H1 (cell line): Measurements from ENCODE around the gene C16orf54. TPM values are rescaled to one million over a fixed set of nuclear protein-coding genes. Genes with fewer than 3 reads are reported as not detected.

ENCODE experiments used
- CTCF ChIA-PET: fragments of 300-600 bp; sonication (Branson Sonifier 250); formaldehyde crosslinking; loops from one replicate; lab custom pipeline; 2021; ENCODE audit not compliant: partially characterized antibody; lab: Charles Lee
- POLR2A ChIA-PET: fragments of 300-600 bp; sonication (Branson Sonifier 250); formaldehyde crosslinking; loops from one replicate; lab custom pipeline; 2021; ENCODE audit warnings: inconsistent platforms; ENCODE audit not compliant: partially characterized antibody; lab: Charles Lee
- DNase-seq, 2 experiments: peaks; one replicate each; pipeline versions ENCODE4 v3.0.0 to v3.0.0-alpha.2; 2010 to 2022; ENCODE audit warnings: low spot score in 2 of 2, low read depth in 1 of 2, mixed read lengths in 1 of 2
- FAIRE-seq: peaks from 2 replicates; lab custom pipeline; 2011; peaks lifted over from hg19 to GRCh38; lab: Jason Lieb, UNC
- H2AFZ ChIP-seq: 2 replicates; pipeline ENCODE4 v1.8.1; 2012; ENCODE audit warnings: low read length, inconsistent platforms
- H2AK5ac ChIP-seq: 2 replicates; pipeline ENCODE4 v1.6.1; 2013; ENCODE audit warnings: low read depth, low read length
- H2BK120ac ChIP-seq: replicated peaks from 2 replicates; pipeline ENCODE3; 2013; ENCODE audit warnings: low read depth, low read length, inconsistent platforms
- H2BK12ac ChIP-seq: 2 replicates; pipeline ENCODE4 v1.6.1; 2013; ENCODE audit warnings: low read depth, low read length
- H2BK15ac ChIP-seq: 2 replicates; pipeline ENCODE4 v1.6.1; 2013; ENCODE audit warnings: low read length
- H2BK20ac ChIP-seq: 2 replicates; pipeline ENCODE4 v1.6.1; 2013; ENCODE audit warnings: low read length
- H2BK5ac ChIP-seq: 2 replicates; pipeline ENCODE4 v1.6.1; 2013; ENCODE audit warnings: low read depth, low read length
- H3K14ac ChIP-seq: 2 replicates; pipeline ENCODE4 v1.6.1; 2013; ENCODE audit warnings: inconsistent platforms; ENCODE audit not compliant: insufficient read length
- H3K18ac ChIP-seq: 2 replicates; pipeline ENCODE4 v1.6.1; 2013; ENCODE audit warnings: low read length; ENCODE audit errors: extremely low read depth
- H3K23ac ChIP-seq: 2 replicates; pipeline ENCODE4 v1.6.1; 2013; ENCODE audit warnings: inconsistent platforms; ENCODE audit not compliant: insufficient read length
- H3K23me2 ChIP-seq: 2 replicates; pipeline ENCODE4 v1.6.1; 2013; ENCODE audit warnings: low read depth, low read length
- H3K27ac ChIP-seq: 2 replicates; pipeline ENCODE4 v1.6.1; 2011; ENCODE audit warnings: low read depth, low read length, inconsistent platforms
- H3K27me3 ChIP-seq, 4 experiments: replicated peaks in 1 of 4; 1 replicate in 1 of 4; 2 replicates in 3 of 4; pipeline versions ENCODE4 v1.6.1 to v1.8.1; 2011 to 2013; ENCODE audit warnings: low read length in 3 of 4, mild to moderate bottlenecking in 3 of 4, inconsistent platforms in 2 of 4, mixed read lengths in 2 of 4, moderate library complexity in 1 of 4; ENCODE audit not compliant: control insufficient read depth in 3 of 4, insufficient read depth in 3 of 4; ENCODE audit errors: extremely low read depth in 1 of 4
- H3K36me3 ChIP-seq, 4 experiments: 2 replicates each; pipeline versions ENCODE4 v1.6.1 to v1.8.1; 2011 to 2013; ENCODE audit warnings: mild to moderate bottlenecking in 4 of 4, low read length in 3 of 4, moderate library complexity in 2 of 4, control low read depth in 1 of 4, inconsistent platforms in 1 of 4; ENCODE audit not compliant: insufficient read depth in 4 of 4, control insufficient read depth in 2 of 4
- H3K4ac ChIP-seq: replicated peaks from 2 replicates; pipeline ENCODE3; 2013; ENCODE audit warnings: low read length, low read depth, mixed read lengths, inconsistent platforms; ENCODE audit not compliant: insufficient read length
- H3K4me1 ChIP-seq, 4 experiments: replicated peaks in 1 of 4; 1 replicate in 1 of 4; 2 replicates in 3 of 4; pipeline versions ENCODE4 v1.6.1 to v1.8.1; 2011 to 2013; ENCODE audit warnings: low read length in 3 of 4, inconsistent platforms in 2 of 4, mixed read lengths in 1 of 4; ENCODE audit not compliant: insufficient read depth in 4 of 4, control insufficient read depth in 3 of 4
- H3K4me2 ChIP-seq, 2 experiments: 2 replicates each; pipeline versions ENCODE4 v1.6.1 to v1.8.1; 2011 to 2013; ENCODE audit warnings: low read depth in 2 of 2, low read length in 2 of 2, control low read depth in 1 of 2, inconsistent platforms in 1 of 2, mild to moderate bottlenecking in 1 of 2; ENCODE audit not compliant: insufficient read depth in 1 of 2
- H3K4me3 ChIP-seq, 4 experiments: fragments of 200-600, 300-600 bp in 1 of 4; sonication (generic), shearing (Covaris generic), sonication (Bioruptor Twin) in 1 of 4; 2 replicates each; pipeline versions ENCODE4 v1.5.1 to v1.8.1; 2011 to 2016; ENCODE audit warnings: low read length in 4 of 4, low read depth in 3 of 4, control low read depth in 2 of 4, inconsistent platforms in 2 of 4, mild to moderate bottlenecking in 2 of 4, mixed read lengths in 1 of 4, moderate library complexity in 1 of 4; ENCODE audit not compliant: insufficient read depth in 2 of 4; ENCODE audit errors: extremely low read depth in 1 of 4
- H3K56ac ChIP-seq: replicated peaks from 2 replicates; pipeline ENCODE3; 2013; ENCODE audit warnings: low read depth, mild to moderate bottlenecking, mixed read lengths, low read length, inconsistent platforms; ENCODE audit not compliant: insufficient read length
- H3K79me1 ChIP-seq: 2 replicates; pipeline ENCODE4 v1.6.1; 2013; ENCODE audit warnings: low read depth, low read length, control low read depth
- H3K79me2 ChIP-seq, 2 experiments: 2 replicates each; pipeline versions ENCODE4 v1.6.1 to v1.8.1; 2012 to 2013; ENCODE audit warnings: low read length in 2 of 2, mild to moderate bottlenecking in 2 of 2, inconsistent platforms in 1 of 2; ENCODE audit not compliant: insufficient read depth in 2 of 2, control insufficient read depth in 1 of 2
- H3K9ac ChIP-seq, 4 experiments: replicated peaks in 1 of 4; 1 replicate in 1 of 4; 2 replicates in 3 of 4; pipeline versions ENCODE4 v1.6.1 to v1.8.1; 2011 to 2013; ENCODE audit warnings: low read depth in 3 of 4, low read length in 3 of 4, control low read depth in 2 of 4, mild to moderate bottlenecking in 2 of 4, moderate library complexity in 2 of 4, inconsistent platforms in 1 of 4; ENCODE audit errors: extremely low read depth in 1 of 4
- H3K9me3 ChIP-seq, 2 experiments: 2 replicates each; pipeline versions ENCODE4 v1.6.1 to v1.8.1; 2012 to 2013; ENCODE audit warnings: mild to moderate bottlenecking in 2 of 2, moderate library complexity in 2 of 2, control low read depth in 1 of 2, inconsistent platforms in 1 of 2, low read depth in 1 of 2, low read length in 1 of 2, mixed read lengths in 1 of 2; ENCODE audit not compliant: insufficient read depth in 2 of 2
- H4K20me1 ChIP-seq, 2 experiments: replicated peaks in 1 of 2; 2 replicates each; pipeline versions ENCODE3 to v1.8.1; 2011 to 2013; ENCODE audit warnings: inconsistent platforms in 2 of 2, low read length in 2 of 2, mild to moderate bottlenecking in 1 of 2; ENCODE audit not compliant: insufficient read depth in 2 of 2, control insufficient read depth in 1 of 2
- H4K5ac ChIP-seq: 2 replicates; pipeline ENCODE4 v1.6.1; 2013; ENCODE audit warnings: low read length, low read depth, mixed read lengths, inconsistent platforms; ENCODE audit not compliant: insufficient read length
- H4K8ac ChIP-seq: 2 replicates; pipeline ENCODE4 v1.8.0; 2013; ENCODE audit warnings: mild to moderate bottlenecking, moderate library complexity, low read length, inconsistent platforms; ENCODE audit not compliant: insufficient read depth; ENCODE audit errors: extremely low read depth
- H4K91ac ChIP-seq: replicated peaks from 2 replicates; pipeline ENCODE3; 2013; ENCODE audit warnings: low read length, mixed read lengths, inconsistent platforms; ENCODE audit not compliant: insufficient read length
- CBX8 ChIP-seq: fragments of 300-800, 300-1000 bp; sonication (generic); IDR thresholded peaks from 2 replicates; pipeline ENCODE4 v1.7.1; 2016; ENCODE audit warnings: low read depth, low read length, borderline replicate concordance
- EZH2 ChIP-seq: fragments of 200-600 bp; sonication (generic); IDR thresholded peaks from 2 replicates; pipeline ENCODE4 v1.7.1; 2012; ENCODE audit warnings: low read depth, mild to moderate bottlenecking, moderate library complexity, low read length, inconsistent platforms; ENCODE audit not compliant: severe bottlenecking
- GTF2F1 ChIP-seq: IDR thresholded peaks from 2 replicates; pipeline ENCODE4 v1.6.1; 2012; ENCODE audit warnings: low read depth, low read length, improper control_type of control experiment, borderline replicate concordance
- JUN ChIP-seq: IDR thresholded peaks from 2 replicates; pipeline ENCODE4 v1.6.1; 2011; ENCODE audit warnings: low read depth, mild to moderate bottlenecking, improper control_type of control experiment, low read length
- JUND ChIP-seq: IDR thresholded peaks from 2 replicates; pipeline ENCODE4 v1.6.1; 2011; ENCODE audit warnings: mild to moderate bottlenecking, improper control_type of control experiment, low read length
- MAX ChIP-seq: IDR thresholded peaks from 2 replicates; pipeline ENCODE4 v1.6.1; 2012; ENCODE audit warnings: inconsistent platforms
- RAD21 ChIP-seq, 2 experiments: IDR thresholded peaks in 1 of 2; conservative IDR thresholded peaks in 1 of 2; 2 replicates each; pipeline ENCODE4 v1.6.1; 2011; ENCODE audit warnings: low read depth in 2 of 2, low read length in 2 of 2, improper control_type of control experiment in 1 of 2, inconsistent platforms in 1 of 2, mild to moderate bottlenecking in 1 of 2, moderate library complexity in 1 of 2
- SAP30 ChIP-seq: fragments of 300-600 bp; sonication (generic); IDR thresholded peaks from 2 replicates; pipeline ENCODE4 v1.7.1; 2012; ENCODE audit warnings: low read length, moderate library complexity, mild to moderate bottlenecking, inconsistent platforms; ENCODE audit not compliant: insufficient read depth, insufficient replicate concordance
- SP4 ChIP-seq: IDR thresholded peaks from 2 replicates; pipeline ENCODE4 v1.6.1; 2012; ENCODE audit warnings: low read length, inconsistent platforms
- SRF ChIP-seq: IDR thresholded peaks from 2 replicates; pipeline ENCODE4 v1.6.1; 2011; ENCODE audit warnings: mild to moderate bottlenecking, low read depth, low read length, moderate library complexity
- WGBS, 2 experiments: shearing (Covaris generic) in 1 of 2; methylation state at CpG; one replicate each; pipeline versions ENCODE4 v1.1.6 to v1.1.7; 2013 to 2015; ENCODE audit warnings: low lambda C conversion rate in 2 of 2, mixed read lengths in 2 of 2, inconsistent platforms in 1 of 2, low coverage in 1 of 2, missing lambda C conversion rate in 1 of 2; ENCODE audit not compliant: insufficient replicate concordance in 2 of 2, insufficient coverage in 1 of 2, insufficient read length in 1 of 2; ENCODE audit errors: extremely low coverage in 1 of 2, missing lambda C conversion rate in 1 of 2; 5-methylcytosine and 5-hydroxymethylcytosine counted together
- polyA plus RNA-seq, 7 experiments: library from polyadenylated mRNA; depleted of rRNA in 3 of 7; stranded (reverse) in 5 of 7; unstranded in 2 of 7; fragments of >200 nt in 5 of 7; fragments of 200-250 nt in 2 of 7; gene quantifications; 1 replicate in 5 of 7; 2 replicates in 1 of 7; 4 replicates in 1 of 7; pipeline versions ENCODE4 v1.2.1 to v1.2.3, GENCODE V29; 2011 to 2013; ENCODE audit warnings: missing spikeins in 2 of 7, mixed read lengths in 2 of 7
- total RNA-seq: library from RNA; stranded (reverse); fragmentation: NEBNext Ultra II Directional; extraction: Animal tissue kit (Norgen Biotek cat#: 25700); gene quantifications from 2 replicates; pipeline ENCODE4 v1.2.1, GENCODE V29; 2021

Gene C16orf54
- total and polyA plus RNA-seq, 2 of the 8 experiments (the other 6 are each of a cell fraction or from before 2014, with no cell fraction given) = not detected

- no peak for FAIRE-seq
- POLR2A ChIA-PET = interaction anchor here (0.8 to 3.7 kb wide), 10 partner anchors 10 to 73 kb away, joined by 3 to 58 read pairs (median 7); partner anchors contain the start of genes MAZ, PAGR1 and ZG16
- TF ChIP-seq SP4 = no peak
- TF ChIP-seq MAX = no peak
- TF ChIP-seq GTF2F1 = no peak
- TF ChIP-seq SRF = no peak
- no peak for TF ChIP-seq EZH2
- TF ChIP-seq CBX8 = no peak
- no peak for TF ChIP-seq JUN
- TF ChIP-seq RAD21 (IDR thresholded peaks at IDR 0.05 in 1 of 2, conservative IDR thresholded peaks at IDR 0.05 in 1 of 2; ENCODE audit: low read depth in 2 of 2, low read length in 2 of 2) = no peak
- no peak for TF ChIP-seq JUND
- TF ChIP-seq SAP30 = no peak
Measured at GRCh38 chr16:29791845-29792807, 46.3 kb upstream of the C16orf54 start.

More at GRCh38 chr16:29791845-29792807, 46.3 kb upstream of the C16orf54 start:
- CTCF ChIA-PET = interaction anchor here (0.6 to 2.8 kb wide), 6 partner anchors 9 to 214 kb away, joined by 3 to 23 read pairs (median 4); no protein-coding TSS in a partner anchor
- Histone ChIP-seq H2BK5ac (no peak overlapping the region), H4K20me1 (peaks cover 3 to 19% of the 10 kb centered on the region in 2 experiments), H2BK15ac (no peak overlapping the region), H2BK120ac (no peak overlapping the region), H3K9me3 (no peaks in the 10 kb centered on the region), H3K27ac (no peak overlapping the region), H4K8ac (no peak overlapping the region), H3K27me3 (no peaks in the 10 kb centered on the region), H4K91ac (no peak overlapping the region), H3K79me1 (peaks cover 12% of the 10 kb centered on the region; the same call in 1 of the 2 replicates), H3K56ac (no peak overlapping the region), H3K4me2 (peak overlapping the region; percentile 74 to 100), H3K4ac (no peak overlapping the region), H2BK12ac (no peak overlapping the region), H3K14ac (no peak overlapping the region), H3K4me1 (peaks cover 0 to 13% (median 5%) of the 10 kb centered on the region in 4 experiments; a peak in 6 of 7 replicates), H3K23me2 (peaks cover 14% of the 10 kb centered on the region), H2AK5ac (0 out of 2 replicates have a peak overlapping the region, but pooled peaks have one; percentile 86), H3K9ac (peak overlapping the region in 2 of 4 experiments; percentile 64 to 83; a peak in 4 of 7 replicates), H2BK20ac (no peak overlapping the region), H3K4me3 (peak overlapping the region; percentile 92 to 98 (median 96)), H3K79me2 (peaks cover 28 to 58% of the 10 kb centered on the region in 2 experiments), H2AFZ (no peak overlapping the region), H3K23ac (no peak overlapping the region), H4K5ac (no peak overlapping the region), H3K36me3 (peaks cover 7 to 19% (median 11%) of the 10 kb centered on the region in 4 experiments; a peak in 7 of 8 replicates), H3K18ac (no peak overlapping the region)
- 77% methylated on average over 9 of the region's 9 CpGs; no CpG with 5 or more reads in 1 of the 2 experiments for WGBS, 2 experiments
- DNase-seq = no peak
